SH-SY5Y (cell line): ENCODE data around the gene OR2H2.

ENCODE experiments used
- GATA2 ChIP-seq: IDR thresholded peaks from 2 replicates; pipeline ENCODE4 v1.6.1; 2011; ENCODE audit warnings: mild to moderate bottlenecking, low read depth, low read length
- GATA3 ChIP-seq: IDR thresholded peaks from 2 replicates; pipeline ENCODE4 v1.6.1; 2011; ENCODE audit warnings: low read depth, mild to moderate bottlenecking, low read length, moderate library complexity

DNA sequence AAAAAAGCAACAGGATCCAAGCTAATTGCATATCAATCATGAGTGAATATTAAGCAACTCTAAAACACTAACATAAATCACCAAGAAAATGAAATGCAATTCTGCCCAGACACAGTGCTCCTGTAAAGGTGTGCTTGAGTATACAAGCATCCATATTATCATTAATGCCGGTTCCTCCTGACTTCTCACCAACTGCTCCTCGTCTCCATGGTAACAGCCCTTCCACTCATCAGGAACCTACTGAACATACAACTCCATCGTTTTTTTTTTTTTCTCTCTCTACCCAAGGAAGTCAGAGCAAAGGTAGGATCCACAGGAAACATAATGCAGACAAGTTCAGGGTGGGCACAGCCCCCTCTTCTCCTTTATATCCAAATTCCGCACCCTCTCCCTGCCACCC, 35.7 kb downstream of the OR2H2 start:
- TF ChIP-seq GATA3 (no peak), GATA2 (no peak)
